Fibroblast of skin of right quadriceps (primary cell): Measurements from ENCODE around the gene ZNF74.
A peak's percentile ranks its signal among the peaks of the same experiment; 100 is the strongest.

Experiments
- DNase-seq: peaks from one replicate; pipeline ENCODE4 v3.0.0-alpha.2; 2013

ZNF74 gene

DNA sequence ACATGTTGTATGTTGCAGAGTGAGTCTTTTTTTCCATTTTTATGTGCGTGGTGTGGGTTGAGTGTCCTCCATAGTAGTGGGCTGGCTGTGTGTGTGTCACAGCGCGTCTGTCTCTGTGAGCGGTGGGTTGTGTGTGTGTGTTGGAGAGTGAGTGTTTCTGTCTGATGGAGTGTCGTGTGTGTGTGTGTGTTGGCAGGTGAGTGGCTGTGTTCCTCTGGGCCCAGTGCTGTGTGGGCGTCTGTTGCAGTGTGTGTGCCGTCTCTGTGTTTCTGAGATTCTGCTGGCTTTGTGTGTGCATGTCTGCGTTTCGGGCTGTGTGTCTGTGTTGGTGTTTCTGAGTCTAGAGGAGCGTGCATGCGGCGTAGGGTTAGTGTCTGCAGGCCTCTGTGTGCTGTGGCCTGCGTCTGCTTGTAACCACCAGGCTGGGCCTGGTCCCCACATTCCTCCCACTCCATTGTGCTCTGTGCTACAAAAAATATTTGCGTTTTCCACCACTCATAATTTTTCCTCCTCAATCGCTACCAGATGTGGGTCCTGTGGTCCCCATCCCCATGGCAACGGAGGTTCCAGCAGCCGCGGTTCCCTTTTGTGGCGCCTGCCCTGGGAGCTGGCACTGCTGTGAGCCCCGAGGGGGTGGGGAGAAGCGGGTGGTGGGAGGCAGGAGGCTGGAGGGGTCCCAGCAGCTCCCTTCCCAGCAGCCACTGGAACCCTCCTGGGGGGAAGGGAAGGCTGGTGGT is 28.5 kb downstream of the ZNF74 start:
- peak; percentile 92 for DNase-seq

DNA sequence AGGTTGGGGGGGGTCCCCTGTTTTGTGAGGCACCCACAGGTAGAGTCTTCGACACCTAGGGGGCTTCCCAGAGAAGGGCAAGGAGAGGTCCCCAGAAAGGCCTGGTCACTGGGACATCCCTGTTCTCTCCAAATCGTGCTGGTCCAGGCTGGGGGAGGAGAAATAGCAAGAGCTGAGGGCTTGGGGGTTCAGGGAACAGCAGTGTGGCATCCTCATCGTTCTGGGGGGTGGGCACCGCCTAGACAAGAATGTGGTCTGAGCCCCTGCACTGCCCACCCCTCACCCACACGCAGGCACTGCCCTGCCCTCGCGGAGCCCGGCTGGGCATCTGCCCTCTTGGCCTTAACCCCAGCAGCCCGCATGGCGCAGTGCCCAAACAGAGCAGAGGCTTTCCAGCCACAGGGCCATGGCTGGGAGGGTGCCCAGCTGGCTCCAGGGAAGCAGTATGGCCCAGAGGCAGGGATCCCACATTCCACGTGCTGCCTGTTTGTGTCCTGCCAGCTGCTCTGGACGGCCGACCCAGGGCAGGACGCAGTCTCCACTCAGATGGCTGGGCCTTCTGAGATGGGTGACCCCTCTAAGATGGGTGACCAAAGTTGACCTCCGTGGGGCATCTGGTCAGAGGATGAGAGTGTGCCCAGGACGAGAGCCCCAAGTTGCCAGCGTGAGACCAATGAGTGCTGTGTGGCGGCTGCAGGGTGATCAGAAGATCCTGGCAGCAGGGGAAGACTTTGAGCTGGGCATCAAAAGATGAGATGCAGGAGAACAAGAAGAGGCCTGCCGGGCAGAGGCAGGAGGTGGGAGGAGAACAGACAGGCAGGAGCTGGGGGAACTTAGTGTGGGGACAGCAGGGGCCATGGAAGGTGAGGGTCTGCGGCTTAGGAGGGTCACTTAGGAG is 29.3 kb downstream of the ZNF74 start:
- DNase-seq = no peak

DNA sequence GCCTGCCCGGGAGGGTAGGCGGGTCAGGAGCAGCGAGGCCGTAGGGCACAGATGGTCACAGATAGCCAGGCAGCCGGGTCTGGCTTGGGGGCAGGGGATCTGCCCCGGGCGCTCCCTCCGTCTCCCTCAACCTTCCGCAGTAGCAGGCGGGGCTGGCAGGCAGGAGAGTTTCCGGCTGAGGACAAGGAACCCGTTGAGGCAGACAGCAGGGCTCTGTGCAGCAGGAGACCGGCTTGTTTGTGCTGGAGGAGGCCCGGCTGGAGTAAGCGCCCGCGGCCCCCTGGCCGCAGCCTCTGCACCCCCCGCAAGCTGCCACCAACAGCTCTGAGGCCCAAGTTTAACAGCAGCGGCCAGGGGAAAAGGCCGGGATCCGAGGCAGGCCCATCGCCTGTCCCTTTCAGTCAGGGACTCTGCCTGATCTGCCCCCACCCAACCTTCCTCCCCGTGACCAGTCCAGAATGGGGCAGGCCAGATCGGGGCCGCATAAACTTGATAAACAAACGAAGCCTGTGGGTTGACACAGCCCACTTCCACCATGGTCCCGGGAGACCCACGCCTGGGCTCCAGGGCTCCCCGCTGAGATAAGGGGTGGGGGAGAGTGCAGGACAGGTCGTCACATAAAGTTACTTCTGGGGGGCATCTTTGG is 30.1 kb downstream of the ZNF74 start:
- DNase-seq = no peak

- no peak for DNase-seq
Observed at GRCh38 chr22:20424568-20424931, 30.6 kb downstream of the ZNF74 start.

- DNase-seq = no peak
Observed at GRCh38 chr22:20424932-20425565, 31.1 kb downstream of the ZNF74 start.

- no peak for DNase-seq
Observed at GRCh38 chr22:20425566-20426258, 31.8 kb downstream of the ZNF74 start.

DNA sequence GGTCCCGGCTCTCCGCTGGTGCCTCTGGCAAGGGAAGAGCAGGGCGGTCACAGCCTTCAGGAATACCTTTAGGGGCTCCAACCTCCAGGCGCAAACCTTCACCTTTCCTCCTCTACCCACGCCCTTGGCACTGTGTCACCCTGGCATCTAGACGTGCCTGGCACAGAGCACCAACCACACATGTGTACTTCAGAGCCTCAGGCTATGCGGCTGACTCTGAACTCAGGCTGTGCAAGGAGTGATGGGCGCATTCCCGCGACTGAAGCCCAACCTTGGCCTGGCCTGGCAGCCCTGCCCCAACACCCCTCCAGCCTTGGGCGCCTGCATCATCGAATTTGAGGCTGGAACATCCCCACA is 32.3 kb downstream of the ZNF74 start:
- no peak for DNase-seq

DNA sequence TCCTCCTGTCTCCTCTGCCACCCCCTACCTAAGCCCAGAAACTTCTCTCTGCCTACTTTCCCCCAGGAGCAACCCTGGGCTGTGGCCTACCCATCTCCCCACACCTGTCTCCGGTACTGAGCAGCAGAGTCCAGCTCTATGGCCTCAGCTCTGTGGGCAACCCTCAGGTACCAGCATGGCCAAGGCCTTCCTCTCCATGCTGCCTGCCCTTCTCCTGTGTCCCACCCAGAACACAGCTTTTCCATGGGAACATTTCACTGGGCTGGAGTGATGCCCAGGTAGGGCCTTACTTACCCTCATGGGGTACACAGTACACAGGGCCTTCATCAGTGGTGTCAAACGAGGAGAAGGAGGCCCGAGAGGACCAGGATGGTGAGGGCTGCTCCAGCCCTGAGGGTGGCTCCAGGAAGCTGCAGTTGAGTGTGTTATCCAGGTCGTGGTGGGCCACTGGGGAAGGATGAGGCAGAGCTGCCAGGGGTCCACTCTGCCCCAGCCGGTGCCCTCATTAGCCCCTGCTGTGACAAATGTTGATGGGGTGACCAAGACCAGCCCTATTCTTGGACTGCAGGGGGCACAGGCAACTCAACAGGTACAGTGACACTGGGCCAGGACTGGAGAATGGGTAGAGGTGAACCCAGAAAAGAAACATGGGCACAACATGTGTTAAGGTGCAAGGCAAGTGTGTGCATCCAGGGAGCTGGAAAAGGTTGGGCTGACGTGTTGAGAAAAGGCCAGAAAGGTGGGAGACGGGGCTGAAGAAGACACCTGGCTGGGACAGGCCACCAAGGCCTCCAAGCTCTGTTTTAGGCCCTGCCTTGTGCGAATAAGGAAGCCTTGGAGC is 33.4 kb downstream of the ZNF74 start:
- no peak for DNase-seq

GRCh38 chr22:20427945-20428417 is 34.0 kb downstream of the ZNF74 start:
- no peak for DNase-seq

- no peak for DNase-seq
Observed at GRCh38 chr22:20428496-20429253, 34.7 kb downstream of the ZNF74 start.

DNA sequence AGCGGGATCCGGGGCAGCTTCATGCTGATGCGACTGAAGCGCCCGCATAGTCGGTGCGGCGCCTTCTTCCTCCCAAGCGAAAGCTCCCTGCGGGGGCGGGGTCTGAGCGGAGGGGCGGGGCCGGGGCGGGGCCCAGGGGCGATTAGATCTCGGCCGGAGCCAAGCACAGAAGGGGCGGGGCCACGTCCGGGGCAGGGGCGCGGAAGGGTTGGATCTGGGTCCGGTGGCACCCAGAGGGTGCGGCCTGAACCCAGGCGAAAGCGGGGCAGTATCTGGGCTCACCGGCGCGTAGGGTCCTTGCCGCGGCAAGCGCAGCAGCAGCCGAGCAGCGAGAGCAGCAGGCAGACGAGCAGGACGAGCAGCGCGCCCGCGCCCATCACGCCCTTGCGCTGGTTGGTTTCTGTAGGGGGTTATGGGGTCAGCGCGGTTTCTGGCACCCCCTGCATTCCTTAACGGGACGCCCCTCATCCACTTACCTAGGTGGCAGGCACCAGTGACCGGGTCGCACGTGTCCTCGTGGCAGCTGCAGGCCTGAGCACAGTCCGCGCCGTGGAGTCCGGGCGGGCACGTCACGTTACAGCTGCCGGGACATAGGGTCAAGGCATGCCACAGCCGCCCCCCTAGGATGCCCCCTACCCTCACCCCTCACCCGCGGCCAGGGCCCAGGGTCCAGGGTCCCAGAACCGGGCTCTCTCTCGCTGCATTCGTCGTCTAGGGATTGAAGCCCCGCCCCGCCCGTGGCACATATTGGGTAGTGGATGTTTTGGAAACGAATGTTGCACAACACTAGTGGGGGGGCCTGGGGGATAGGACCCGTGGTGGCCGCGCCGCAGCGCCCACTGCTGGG is 35.5 kb downstream of the ZNF74 start:
- no peak for DNase-seq

GRCh38 chr22:20430101-20430719 is 36.3 kb downstream of the ZNF74 start:
- DNase-seq = no peak

DNA sequence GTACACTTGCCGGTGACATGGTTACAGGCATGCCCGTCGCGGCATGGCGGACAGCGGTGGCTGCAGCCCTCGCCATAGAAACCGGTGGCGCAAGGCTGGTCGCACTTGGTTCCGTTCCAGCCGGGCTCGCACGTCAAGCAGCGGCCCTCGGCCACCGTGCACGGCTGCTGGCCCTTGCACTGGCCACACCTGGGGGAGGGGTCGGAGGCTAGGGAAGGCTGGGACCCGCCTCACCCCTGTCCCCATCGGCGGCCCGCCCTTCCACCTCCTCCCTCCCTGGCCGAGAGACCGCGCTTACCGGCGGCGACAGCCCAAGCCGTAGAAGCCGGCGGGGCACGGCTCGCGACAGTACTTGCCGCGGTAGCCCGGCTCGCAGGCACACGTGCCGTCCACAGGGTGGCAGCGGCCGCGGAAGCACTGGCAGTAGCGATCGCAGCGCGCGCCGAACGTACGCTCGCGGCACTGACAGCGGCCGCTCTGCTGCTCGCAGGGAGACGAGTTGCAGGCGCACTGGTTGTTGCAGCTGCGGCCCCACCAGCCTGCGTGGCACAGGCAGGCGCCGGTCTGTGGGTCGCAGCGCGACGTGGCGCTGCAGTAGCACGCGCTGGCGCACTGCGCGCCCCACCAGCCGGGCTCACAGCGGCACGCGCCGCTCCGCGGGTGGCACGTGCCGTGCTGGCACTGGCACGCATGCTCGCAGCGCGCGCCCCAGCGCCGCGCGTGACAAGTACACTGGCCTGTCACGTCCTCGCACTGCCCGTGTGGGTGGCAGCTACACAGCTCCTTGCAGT is 37.0 kb downstream of the ZNF74 start:
- DNase-seq = peak; percentile 62

DNA sequence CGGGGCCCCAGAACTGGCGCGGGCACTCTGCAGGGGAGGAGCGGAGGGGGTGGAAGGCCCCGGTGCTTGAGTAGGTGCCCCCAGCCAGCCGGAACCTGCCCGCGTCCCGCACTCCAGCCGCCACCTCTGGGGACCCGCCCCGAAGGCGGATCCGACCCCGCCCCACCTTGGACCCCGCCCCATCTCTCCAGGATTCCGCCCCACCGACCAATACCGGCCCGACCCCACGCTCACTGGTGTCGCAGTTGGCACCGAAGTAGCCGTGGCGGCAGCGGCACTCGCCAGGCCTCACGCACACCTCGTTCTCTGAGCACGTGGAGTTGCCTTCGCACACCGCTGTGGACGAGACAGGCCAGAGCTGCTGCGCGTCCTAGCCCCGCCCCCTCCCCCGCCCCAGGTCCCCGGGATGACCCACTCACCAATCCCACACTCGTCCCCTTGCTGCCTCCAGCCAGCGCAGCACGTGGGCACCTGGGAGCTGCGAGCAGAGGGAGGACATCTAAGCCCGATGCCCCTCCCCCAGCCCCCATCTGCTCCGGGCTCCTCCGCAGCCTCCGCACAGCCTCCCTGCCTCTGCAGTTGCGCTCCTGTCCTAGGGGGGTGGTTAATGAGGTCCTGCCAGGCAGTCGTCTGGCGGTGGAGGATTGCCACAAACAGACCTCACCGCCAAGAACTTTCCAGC is 37.7 kb downstream of the ZNF74 start:
- no peak for DNase-seq

GRCh38 chr22:20432244-20432686 is 38.3 kb downstream of the ZNF74 start:
- DNase-seq = no peak

DNA sequence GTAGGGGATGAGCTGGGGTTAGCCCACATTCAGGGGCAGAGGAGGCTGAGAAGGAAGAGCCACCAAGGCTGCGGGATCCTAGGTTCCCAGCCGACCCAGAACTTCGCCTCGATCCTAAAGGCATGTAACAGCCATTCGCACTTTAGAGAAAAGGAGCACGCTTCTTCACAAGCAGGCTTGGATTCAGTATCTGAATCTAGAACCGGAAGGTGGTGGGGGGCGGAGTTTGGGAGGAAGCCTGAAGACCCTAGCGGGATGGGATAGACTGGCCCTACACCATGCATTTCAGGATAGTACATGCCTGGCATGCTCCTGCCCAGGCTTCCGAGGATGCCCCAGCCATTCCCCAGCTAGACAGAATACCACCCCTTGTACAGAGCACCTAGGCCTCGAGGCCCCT is 39.2 kb downstream of the ZNF74 start:
- no peak for DNase-seq

DNA sequence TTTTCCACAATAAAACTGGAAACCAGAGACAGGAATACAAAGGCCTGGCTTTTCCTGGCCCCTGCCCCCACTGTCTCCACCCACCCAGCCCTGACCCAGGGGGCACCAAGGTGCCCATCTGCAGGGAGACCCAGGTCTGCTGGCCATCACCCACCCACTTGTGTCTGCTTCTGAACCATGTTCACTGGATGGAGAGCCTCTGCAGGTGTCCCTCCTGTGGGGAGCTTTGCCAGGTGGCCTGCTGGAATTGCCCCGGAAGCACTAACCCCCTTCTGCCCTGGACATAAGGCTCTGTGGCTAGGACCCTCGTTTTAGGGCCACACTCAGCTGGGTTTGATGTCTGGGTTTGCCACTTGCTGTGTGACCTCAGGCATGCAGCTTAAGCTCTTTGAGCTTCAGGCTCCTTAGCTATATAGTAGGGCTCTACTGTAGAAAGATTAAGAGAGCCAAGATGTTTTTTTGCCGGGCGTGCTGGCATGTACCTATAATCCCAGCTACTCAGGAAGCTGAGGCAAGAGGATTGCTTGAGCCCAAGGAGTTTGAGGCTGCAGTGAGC is 39.8 kb downstream of the ZNF74 start:
- DNase-seq = no peak
